Hepatocyte (in vitro differentiated cells): ENCODE results near the gene CACNB4.

Experiments
- CTCF ChIP-seq: fragments of 200-600 bp; sonication (generic); IDR thresholded peaks from 2 replicates; pipeline ENCODE4 v1.5.1; 2016; ENCODE audit warnings: antibody characterized with exemption, mild to moderate bottlenecking; ENCODE audit not compliant: poor library complexity
- EZH2 ChIP-seq: fragments of 200-600 bp; sonication (generic); IDR thresholded peaks from 2 replicates; pipeline ENCODE4 v1.6.1; 2016; ENCODE audit warnings: antibody characterized with exemption, mild to moderate bottlenecking, borderline replicate concordance

DNA sequence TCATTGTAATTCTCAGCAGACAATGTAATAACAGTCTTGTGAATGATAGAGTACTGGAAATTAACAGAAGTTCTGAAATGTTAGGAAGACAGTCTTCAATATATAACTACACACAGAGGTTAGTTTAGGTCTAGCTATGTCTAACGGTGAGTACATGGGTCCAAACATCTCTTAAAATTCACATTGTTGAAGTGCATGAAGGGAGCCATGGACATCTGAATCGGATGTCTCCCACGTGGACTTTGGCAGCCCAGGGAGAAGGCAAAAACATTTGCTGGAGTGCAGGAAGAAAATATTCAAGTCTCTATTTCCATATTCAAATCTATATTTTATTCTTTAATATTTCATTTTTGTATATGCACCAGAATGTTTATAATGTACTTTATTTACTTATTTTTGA lies 34.8 kb downstream of the CACNB4 start:
- TF ChIP-seq CTCF = no peak
- no peak for TF ChIP-seq EZH2
